ENCODE results near the gene KLF12.

GRCh38 chr13:74158571-74159352, 24.6 kb upstream of the KLF12 start:
- no peak for TF ChIP-seq CTCF (IDR thresholded peaks at IDR 0.05; ENCODE audit: insufficient read depth, low read depth, low read length)
- TF ChIP-seq EZH2 (IDR thresholded peaks at IDR 0.05; ENCODE audit: insufficient read depth, low read length) = no peak
